Keratinocyte (primary cell): ENCODE results near the gene DCTPP1. TPM values are rescaled to one million over a fixed set of nuclear protein-coding genes. Genes with fewer than 3 reads are reported as not detected.

Source experiments
- DNase-seq: peaks from one replicate; pipeline ENCODE4 v3.0.0-alpha.2; 2011; ENCODE audit warnings: low read depth, missing footprints, low spot score
- FAIRE-seq: peaks from 2 replicates; lab custom pipeline; 2011; peaks lifted over from hg19 to GRCh38; lab: Jason Lieb, UNC
- H2AFZ ChIP-seq: 2 replicates; pipeline ENCODE4 v1.6.0; 2012; ENCODE audit warnings: low read length, control low read depth, inconsistent platforms; ENCODE audit not compliant: control insufficient read depth
- H3K27ac ChIP-seq: 2 replicates; pipeline ENCODE4 v1.5.1; 2011; ENCODE audit warnings: low read length; ENCODE audit not compliant: control insufficient read depth, insufficient read depth
- H3K27me3 ChIP-seq: 3 replicates; pipeline ENCODE4 v1.6.0; 2011; ENCODE audit warnings: low read length; ENCODE audit not compliant: control insufficient read depth, insufficient read depth; ENCODE audit errors: extremely low read depth
- H3K36me3 ChIP-seq, 2 experiments: 2 replicates in 1 of 2; 3 replicates in 1 of 2; pipeline ENCODE4 v1.5.1; 2011; ENCODE audit warnings: low read length in 2 of 2, mild to moderate bottlenecking in 1 of 2; ENCODE audit not compliant: control insufficient read depth in 2 of 2, insufficient read depth in 2 of 2; ENCODE audit errors: extremely low read depth in 1 of 2
- H3K4me1 ChIP-seq: 3 replicates; pipeline ENCODE4 v1.5.1; 2011; ENCODE audit warnings: low read length; ENCODE audit not compliant: control insufficient read depth, insufficient read depth; ENCODE audit errors: extremely low read depth
- H3K4me2 ChIP-seq: 3 replicates; pipeline ENCODE4 v1.6.0; 2011; ENCODE audit warnings: low read depth, low read length; ENCODE audit not compliant: control insufficient read depth, insufficient read depth; ENCODE audit errors: extremely low read depth
- H3K4me3 ChIP-seq, 3 experiments: fragments of 200-600 bp in 1 of 3; sonication (generic) in 1 of 3; 2 replicates in 2 of 3; 3 replicates in 1 of 3; pipeline ENCODE4 v1.5.1; 2011 to 2016; ENCODE audit warnings: low read length in 3 of 3, mild to moderate bottlenecking in 3 of 3, control low read depth in 2 of 3, inconsistent platforms in 1 of 3, low read depth in 1 of 3, mixed read lengths in 1 of 3, mixed run types in 1 of 3, moderate library complexity in 1 of 3; ENCODE audit not compliant: control insufficient read depth in 2 of 3, insufficient read depth in 2 of 3; ENCODE audit errors: extremely low read depth in 1 of 3
- H3K79me2 ChIP-seq: 2 replicates; pipeline ENCODE4 v1.6.0; 2012; ENCODE audit warnings: low read length; ENCODE audit not compliant: control insufficient read depth, insufficient read depth
- H3K9ac ChIP-seq: 3 replicates; pipeline ENCODE4 v1.6.0; 2011; ENCODE audit warnings: low read length; ENCODE audit not compliant: control insufficient read depth, insufficient read depth; ENCODE audit errors: extremely low read depth
- H3K9me1 ChIP-seq: 3 replicates; pipeline ENCODE4 v1.6.0; 2011; ENCODE audit warnings: low read length; ENCODE audit not compliant: control insufficient read depth, insufficient read depth; ENCODE audit errors: extremely low read depth
- H3K9me3 ChIP-seq: 2 replicates; pipeline ENCODE4 v1.5.1; 2012; ENCODE audit warnings: low read depth, low read length; ENCODE audit not compliant: control insufficient read depth
- H4K20me1 ChIP-seq: 3 replicates; pipeline ENCODE4 v1.6.0; 2011; ENCODE audit warnings: low read length; ENCODE audit not compliant: control insufficient read depth, insufficient read depth; ENCODE audit errors: extremely low read depth
- CTCF ChIP-seq, 3 experiments: IDR thresholded peaks in 1 of 3; conservative IDR thresholded peaks in 1 of 3; optimal IDR thresholded peaks in 1 of 3; 2 replicates in 2 of 3; 3 replicates in 1 of 3; pipeline versions ENCODE3 to v1.5.1; 2011; ENCODE audit warnings: low read length in 3 of 3, mild to moderate bottlenecking in 3 of 3, moderate library complexity in 2 of 3, control low read depth in 1 of 3, inconsistent platforms in 1 of 3; ENCODE audit not compliant: insufficient read depth in 2 of 3; ENCODE audit errors: extremely low read depth in 1 of 3
- EZH2 ChIP-seq: IDR thresholded peaks from one replicate; pipeline ENCODE4 v1.6.1; 2012; ENCODE audit warnings: inconsistent platforms, mild to moderate bottlenecking, low read length, moderate library complexity
- dilution Hi-C: fragments of 300-500 bp; cut with MboI; formaldehyde crosslinking; loops from one replicate; pipeline ENCODE4 v1.7.0; 2020; ENCODE audit warnings: low sequenced_read_pairs; ENCODE audit not compliant: extremely low pct_ligation_motif_present
- polyA plus RNA-seq, 5 experiments: library from polyadenylated mRNA; depleted of rRNA in 3 of 5; stranded (reverse) in 3 of 5; stranded (forward) in 1 of 5; unstranded in 1 of 5; fragments of >200 nt; gene quantifications; 1 replicate in 1 of 5; 2 replicates in 3 of 5; 3 replicates in 1 of 5; pipeline versions ENCODE4 v1.2.1 to v1.2.3, GENCODE V29; 2011 to 2012; ENCODE audit warnings: missing spikeins in 2 of 5, low read depth in 1 of 5, low replicate concordance in 1 of 5

Gene DCTPP1
- polyA plus RNA-seq, 1 donor (not counting 4 experiments of a cell fraction or from before 2014, with no cell fraction given): 95.8 TPM

DNA sequence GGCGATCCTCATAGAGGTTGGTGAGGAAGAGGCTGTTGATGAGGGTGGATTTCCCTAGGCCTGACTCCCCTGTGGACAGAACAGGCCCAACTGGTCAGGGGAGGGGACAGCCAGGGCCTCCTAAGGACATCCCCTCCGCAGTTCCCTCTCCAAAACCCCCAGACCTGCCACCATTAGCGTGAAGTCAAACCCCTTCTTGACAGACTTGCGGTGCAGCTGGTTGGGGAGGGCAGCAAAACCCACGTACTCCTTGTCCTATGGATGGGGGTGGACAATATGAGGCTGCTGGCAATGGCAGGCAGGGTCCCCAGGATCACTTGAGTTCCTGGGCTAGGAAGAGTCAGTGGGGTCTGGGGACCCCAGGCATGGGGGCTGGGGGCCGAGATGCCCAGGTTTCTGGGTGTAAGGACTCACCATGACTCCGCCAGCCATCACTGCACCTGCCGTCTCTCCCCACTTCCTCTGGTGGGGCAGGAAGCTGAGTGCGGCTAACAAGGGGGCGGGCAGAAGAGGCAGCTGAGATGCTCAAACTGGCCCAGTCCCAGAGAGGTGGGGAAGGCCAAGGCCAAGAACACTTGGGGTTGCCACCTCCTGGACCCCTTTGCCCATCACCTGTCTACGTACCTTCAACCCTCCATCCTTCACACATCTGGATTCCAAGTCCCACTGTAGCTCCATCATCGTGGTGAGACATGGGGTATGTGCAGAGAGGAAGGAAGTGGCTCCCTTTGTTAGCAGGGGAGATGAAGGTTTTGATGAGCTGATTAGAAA, 47.5 kb downstream of the DCTPP1 start, which contains the start of gene SEPTIN1:
Gene SEPTIN1, minus strand, starts transcription at position 451 of the 771 bp plus-strand sequence. Its CDS starts 19 bp downstream, at position 432.
- H2AFZ ChIP-seq: no peak within 1 kb of the TSS
- no peak within 1 kb of the TSS for H3K9ac ChIP-seq
- peaks cover 0 to 2% of the 10 kb centered on the region in 2 experiments for H3K36me3 ChIP-seq
- no peak within 1 kb of the TSS for H3K4me3 ChIP-seq
- no peak within 1 kb of the TSS for H3K27ac ChIP-seq
- no peak for TF ChIP-seq CTCF (optimal IDR thresholded peaks at IDR 0.05 in 1 of 3, IDR thresholded peaks at IDR 0.05 in 1 of 3, conservative IDR thresholded peaks at IDR 0.05 in 1 of 3; ENCODE audit: extremely low read depth in 1 of 3, insufficient read depth in 2 of 3, low read length in 3 of 3)
- TF ChIP-seq EZH2: no peak
- no peaks in the 10 kb centered on the region for H3K27me3 ChIP-seq
- H3K9me1 ChIP-seq: no peaks in the 10 kb centered on the region
- peaks cover 6% of the 10 kb centered on the region for H3K4me1 ChIP-seq
- H3K9me3 ChIP-seq: no peaks in the 10 kb centered on the region
- FAIRE-seq (no peak), DNase-seq (no peak)
- dilution Hi-C loops: no loop called here
- no peak within 1 kb of the TSS for H3K4me2 ChIP-seq
- H4K20me1 ChIP-seq: no peaks in the 10 kb centered on the region
- H3K79me2 ChIP-seq: no peaks in the 10 kb centered on the region

DNA sequence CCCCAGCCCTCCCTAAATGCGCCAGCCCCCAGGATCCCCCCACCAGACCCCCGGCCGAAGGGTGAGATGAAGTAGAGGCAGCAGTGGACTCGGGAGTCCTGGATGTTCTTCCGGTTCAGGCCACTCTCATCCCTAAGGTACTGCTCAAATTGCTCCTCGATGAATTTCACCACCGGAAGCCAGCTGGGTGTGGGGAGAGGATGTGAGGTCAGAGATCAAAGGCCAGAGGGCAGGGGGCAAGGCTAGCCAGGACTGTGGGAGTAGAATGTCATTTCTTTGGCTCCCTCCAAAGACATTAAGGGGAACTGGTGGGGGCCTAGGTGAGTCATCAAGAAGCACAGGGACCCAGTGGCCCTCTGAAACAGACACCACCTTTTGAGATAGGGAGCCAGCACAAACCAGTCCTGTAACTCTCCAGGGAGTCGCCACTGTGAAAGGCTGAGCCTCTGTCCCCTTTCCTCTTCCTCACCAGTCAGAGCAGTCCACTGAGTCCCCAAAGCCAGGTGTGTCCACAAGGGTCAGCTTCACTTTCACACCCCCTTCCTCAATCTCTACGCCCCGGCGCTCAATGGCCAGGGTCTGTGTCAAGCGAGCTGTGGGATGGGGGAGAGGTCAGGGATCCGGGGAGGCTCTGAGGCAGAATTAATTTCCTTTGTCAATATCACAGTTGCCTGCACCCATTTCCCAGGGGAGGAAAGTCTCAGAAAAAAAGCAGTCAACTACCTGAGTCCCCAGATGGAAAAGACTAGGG, 48.4 kb downstream of the DCTPP1 start:
- H3K9ac ChIP-seq: no peak overlapping the region
- no peak overlapping the region for H3K4me3 ChIP-seq
- no peaks in the 10 kb centered on the region for H3K9me1 ChIP-seq
- no peaks in the 10 kb centered on the region for H3K79me2 ChIP-seq
- dilution Hi-C loops: no loop called here
- no peaks in the 10 kb centered on the region for H4K20me1 ChIP-seq
- FAIRE-seq (no peak), DNase-seq (no peak)
- no peaks in the 10 kb centered on the region for H3K27me3 ChIP-seq
- no peak overlapping the region for H3K4me2 ChIP-seq
- H3K9me3 ChIP-seq: no peaks in the 10 kb centered on the region
- TF ChIP-seq CTCF (optimal IDR thresholded peaks at IDR 0.05 in 1 of 3, IDR thresholded peaks at IDR 0.05 in 1 of 3, conservative IDR thresholded peaks at IDR 0.05 in 1 of 3; ENCODE audit: extremely low read depth in 1 of 3, insufficient read depth in 2 of 3, low read length in 3 of 3) (no peak), EZH2 (no peak)
- no peak overlapping the region for H2AFZ ChIP-seq
- peaks cover 9% of the 10 kb centered on the region for H3K4me1 ChIP-seq
- peaks cover 0 to 2% of the 10 kb centered on the region in 2 experiments for H3K36me3 ChIP-seq
- H3K27ac ChIP-seq: no peak overlapping the region
